ENCODE results near the gene TMEM74B. TPM values are rescaled to one million over a fixed set of nuclear protein-coding genes. Genes with fewer than 3 reads are reported as not detected.
"Not testable (repeated sequence)": the region's sequence is repeated elsewhere in the genome, so short reads cannot be mapped to it uniquely, and the experiment has no call there.

Gene TMEM74B
- total RNA-seq, 4 donors from 2014 or later = 11.6 to 87.6 (median 30.2) TPM

GRCh38 chr20:1224205-1224890 lies 39.6 kb upstream of the TMEM74B start:
- Histone ChIP-seq H3K9me3 (no peaks in the 10 kb centered on the region), H3K27me3 (no peaks in the 10 kb centered on the region), H3K27ac (no peak overlapping the region), H3K36me3 (no peaks in the 10 kb centered on the region), H3K4me1 (peaks cover 3 to 12% (median 7%) of the 10 kb centered on the region in 4 donors), H3K4me3 (no peak overlapping the region)
- no peak for DNase-seq
- TF ChIP-seq POLR2A (IDR thresholded peaks at IDR 0.05) = no peak
- TF ChIP-seq, protein P1, sequence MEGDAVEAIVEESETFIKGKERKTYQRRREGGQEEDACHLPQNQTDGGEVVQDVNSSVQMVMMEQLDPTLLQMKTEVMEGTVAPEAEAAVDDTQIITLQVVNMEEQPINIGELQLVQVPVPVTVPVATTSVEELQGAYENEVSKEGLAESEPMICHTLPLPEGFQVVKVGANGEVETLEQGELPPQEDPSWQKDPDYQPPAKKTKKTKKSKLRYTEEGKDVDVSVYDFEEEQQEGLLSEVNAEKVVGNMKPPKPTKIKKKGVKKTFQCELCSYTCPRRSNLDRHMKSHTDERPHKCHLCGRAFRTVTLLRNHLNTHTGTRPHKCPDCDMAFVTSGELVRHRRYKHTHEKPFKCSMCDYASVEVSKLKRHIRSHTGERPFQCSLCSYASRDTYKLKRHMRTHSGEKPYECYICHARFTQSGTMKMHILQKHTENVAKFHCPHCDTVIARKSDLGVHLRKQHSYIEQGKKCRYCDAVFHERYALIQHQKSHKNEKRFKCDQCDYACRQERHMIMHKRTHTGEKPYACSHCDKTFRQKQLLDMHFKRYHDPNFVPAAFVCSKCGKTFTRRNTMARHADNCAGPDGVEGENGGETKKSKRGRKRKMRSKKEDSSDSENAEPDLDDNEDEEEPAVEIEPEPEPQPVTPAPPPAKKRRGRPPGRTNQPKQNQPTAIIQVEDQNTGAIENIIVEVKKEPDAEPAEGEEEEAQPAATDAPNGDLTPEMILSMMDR (IDR thresholded peaks at IDR 0.05) = no peak

DNA sequence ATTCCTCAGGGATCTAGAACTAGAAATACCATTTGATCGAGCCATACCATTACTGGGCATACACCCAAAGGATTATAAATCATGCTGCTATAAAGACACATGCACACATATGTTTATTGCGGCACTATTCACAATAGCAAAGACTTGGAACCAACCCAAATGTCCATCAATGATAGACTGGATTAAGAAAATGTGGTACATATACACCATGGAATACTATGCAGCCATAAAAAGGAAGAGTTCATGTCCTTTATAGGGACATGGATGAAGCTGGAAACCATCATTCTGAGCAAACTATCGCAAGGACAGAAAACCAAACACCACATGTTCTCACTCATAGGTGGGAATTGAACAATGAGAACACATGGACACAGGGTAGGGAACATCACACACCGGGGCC lies 38.0 kb upstream of the TMEM74B start:
- H3K27me3 ChIP-seq, H3K36me3 ChIP-seq, H3K27ac ChIP-seq, DNase-seq, H3K4me3 ChIP-seq, H3K9me3 ChIP-seq: not testable (repeated sequence)
- H3K4me1 ChIP-seq = peaks cover 3 to 12% (median 7%) of the 10 kb centered on the region in 4 donors

DNA sequence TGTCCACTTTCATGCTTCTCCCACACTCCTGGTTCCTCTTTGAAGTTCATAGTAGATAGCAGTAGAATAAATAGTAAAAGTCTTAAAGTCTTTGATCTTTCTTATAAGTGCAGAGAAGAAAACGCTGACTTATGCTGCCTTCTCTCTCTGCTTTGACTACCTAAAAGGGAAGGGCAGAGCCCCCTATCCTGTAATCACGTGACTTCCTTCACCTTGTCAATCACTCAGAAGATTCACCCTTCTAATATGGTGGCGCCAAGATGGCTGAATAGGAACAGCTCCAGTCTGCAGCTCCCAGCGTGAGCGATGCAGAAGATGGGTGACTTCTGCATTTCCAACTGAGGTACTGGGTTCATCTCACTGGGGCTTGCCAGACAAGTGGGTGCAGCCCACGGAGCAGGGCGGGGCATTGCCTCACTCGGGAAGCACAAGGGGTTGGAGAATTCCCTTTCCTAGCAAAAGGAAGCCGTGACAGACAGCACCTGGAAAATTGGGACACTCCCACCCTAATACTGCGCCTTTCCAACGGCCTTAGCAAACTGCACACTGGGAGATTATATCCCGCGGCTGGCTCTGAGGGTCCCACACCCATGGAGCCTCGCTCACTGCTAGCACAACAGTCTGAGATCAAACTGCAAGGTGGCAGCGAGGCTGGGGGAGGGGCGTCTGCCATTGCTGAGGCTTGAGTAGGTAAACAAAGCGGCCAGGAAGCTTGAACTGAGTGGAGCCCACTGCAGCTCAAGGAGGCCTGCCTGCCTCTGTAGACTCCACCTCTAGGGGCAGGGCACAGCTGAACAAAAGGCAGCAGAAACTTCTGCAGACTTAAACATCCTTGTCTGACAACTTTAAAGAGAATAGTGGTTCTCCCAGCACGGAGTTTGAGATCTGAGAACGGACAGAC lies 32.0 kb upstream of the TMEM74B start:
- H3K27me3 ChIP-seq, H3K36me3 ChIP-seq, H3K4me3 ChIP-seq, H3K27ac ChIP-seq, DNase-seq, H3K4me1 ChIP-seq, H3K9me3 ChIP-seq: not testable (repeated sequence)

DNA sequence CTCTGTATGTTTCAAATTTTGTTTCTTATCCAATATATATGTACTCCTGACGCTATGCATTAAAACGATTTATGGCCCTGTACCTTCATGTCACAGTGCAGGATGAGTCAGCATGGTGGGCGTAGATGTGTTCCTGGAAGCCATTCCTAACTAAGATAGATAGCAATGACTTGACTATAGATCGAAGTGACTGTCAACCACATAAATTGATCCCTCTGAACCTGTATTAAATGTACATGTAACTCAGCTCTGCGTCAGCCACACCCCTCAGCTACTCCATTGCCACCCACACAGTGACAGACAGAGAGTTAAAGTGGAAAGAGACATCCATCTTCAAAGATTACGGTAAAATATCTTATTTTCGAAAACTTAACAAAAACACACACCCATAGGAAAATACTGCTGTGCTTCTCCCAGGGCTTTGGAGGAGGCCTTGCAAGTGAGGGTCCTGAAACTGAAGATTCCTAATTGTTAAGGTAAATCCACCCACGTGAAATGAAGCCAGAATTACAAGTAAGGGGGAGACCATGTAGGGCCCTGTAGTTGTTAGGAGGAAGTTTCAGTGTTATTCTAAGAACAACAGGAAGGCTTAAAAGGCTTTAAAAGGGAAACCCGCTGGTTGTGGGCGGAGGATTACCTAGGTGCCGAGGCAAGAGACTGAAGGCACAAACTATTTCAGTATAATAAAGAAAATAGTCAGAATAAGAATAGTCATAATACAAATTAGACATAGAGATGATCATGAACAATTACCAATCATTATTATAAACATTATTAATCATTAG lies 30.8 kb upstream of the TMEM74B start:
- H3K36me3 ChIP-seq = no peaks in the 10 kb centered on the region
- TF ChIP-seq, protein P1 (IDR thresholded peaks at IDR 0.05) = no peak
- no peak for TF ChIP-seq POLR2A (IDR thresholded peaks at IDR 0.05)
- H3K27ac ChIP-seq = no peak overlapping the region
- H3K27me3 ChIP-seq = no peaks in the 10 kb centered on the region
- no peaks in the 10 kb centered on the region for H3K9me3 ChIP-seq
- no peak overlapping the region for H3K4me3 ChIP-seq
- H3K4me1 ChIP-seq = no peaks in the 10 kb centered on the region
- DNase-seq = no peak

DNA sequence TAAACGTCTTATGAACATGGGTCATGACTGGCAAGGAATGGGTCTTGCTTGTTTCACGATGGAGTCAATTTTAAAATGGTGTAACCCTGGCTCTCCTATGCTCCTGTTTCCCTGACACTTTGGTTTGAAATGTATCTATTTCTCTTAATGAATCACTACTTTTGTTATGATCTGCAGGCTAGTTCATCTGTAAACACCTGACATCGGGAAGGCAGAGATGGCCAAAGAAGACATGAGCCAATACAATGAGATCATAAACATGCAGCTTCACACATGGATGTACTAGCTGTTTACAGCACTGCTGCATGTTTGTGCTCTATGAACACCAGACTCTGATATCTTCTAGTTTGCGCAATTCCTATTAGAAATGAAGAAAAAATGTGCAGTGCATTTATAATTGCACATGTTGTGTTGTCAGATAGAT lies 30.1 kb upstream of the TMEM74B start:
- Histone ChIP-seq H3K27ac (no peak overlapping the region), H3K36me3 (no peaks in the 10 kb centered on the region), H3K4me1 (no peaks in the 10 kb centered on the region), H3K27me3 (no peaks in the 10 kb centered on the region), H3K4me3 (no peak overlapping the region), H3K9me3 (no peaks in the 10 kb centered on the region)
- no peak for DNase-seq
- TF ChIP-seq POLR2A (IDR thresholded peaks at IDR 0.05) = no peak
- TF ChIP-seq, protein P1 (IDR thresholded peaks at IDR 0.05) = no peak

- H3K27ac ChIP-seq = no peak overlapping the region
- DNase-seq = peak; percentile 64 to 87 (median 76)
- H3K27me3 ChIP-seq = no peaks in the 10 kb centered on the region
- H3K9me3 ChIP-seq = no peaks in the 10 kb centered on the region
- H3K36me3 ChIP-seq = no peaks in the 10 kb centered on the region
- no peak overlapping the region for H3K4me3 ChIP-seq
- no peaks in the 10 kb centered on the region for H3K4me1 ChIP-seq
- TF ChIP-seq POLR2A (IDR thresholded peaks at IDR 0.05) = no peak
- TF ChIP-seq, protein P1 (IDR thresholded peaks at IDR 0.05) = peak; percentile 53 to 89 (median 82)
Observed at GRCh38 chr20:1212607-1213396, 28.0 kb upstream of the TMEM74B start.
